NOMO-1 treated with DMSO at 0.1 percent for 48 hours (cell line): ENCODE data around the gene CAPZB.

Experiments used
- DNase-seq: peaks from one replicate; lab custom pipeline; 2025; ENCODE audit not compliant: unreplicated experiment; lab: John Stamatoyannopoulos, UW

The CAPZB gene

DNA sequence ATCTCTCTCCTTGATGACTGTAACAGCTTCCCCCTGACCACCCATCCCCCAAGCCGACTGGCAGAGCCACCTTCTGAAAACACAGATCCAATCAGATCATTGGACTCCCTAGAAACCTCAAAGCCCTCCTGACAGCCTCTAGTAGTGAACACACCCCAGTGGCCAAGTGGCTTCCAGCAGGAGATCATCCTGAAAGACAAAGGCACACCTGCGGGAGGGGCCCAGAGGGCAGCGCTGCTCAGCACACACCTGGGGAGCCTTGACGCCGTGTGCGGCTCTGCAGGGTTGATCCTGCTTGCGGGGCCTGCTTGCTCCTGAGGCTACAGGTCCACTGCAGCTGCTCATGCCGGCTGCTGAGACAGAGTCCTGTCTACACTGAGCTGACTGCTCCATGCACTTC lies 131.7 kb downstream of the CAPZB start:
- DNase-seq, result no peak

DNA sequence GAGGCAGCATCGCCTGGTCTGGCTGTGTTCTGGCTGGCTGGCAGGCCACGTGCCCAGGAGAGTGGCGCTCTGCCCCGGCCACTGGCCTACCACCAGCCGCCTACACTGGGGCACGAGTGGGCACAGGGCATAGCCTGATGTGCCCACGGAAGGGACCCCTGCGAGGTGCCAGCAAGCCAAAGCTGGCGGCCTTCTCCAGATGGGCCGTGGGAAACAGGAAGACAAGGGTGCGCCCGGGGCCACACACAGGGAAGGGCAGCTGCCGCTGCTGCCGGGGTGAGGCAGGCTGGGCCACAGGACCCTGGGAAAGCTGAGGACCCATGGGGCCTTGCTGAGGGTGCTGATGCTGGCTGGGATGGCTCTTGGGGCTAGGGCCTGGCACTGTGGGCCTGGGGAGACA lies 132.5 kb downstream of the CAPZB start:
- DNase-seq, result no peak

DNA sequence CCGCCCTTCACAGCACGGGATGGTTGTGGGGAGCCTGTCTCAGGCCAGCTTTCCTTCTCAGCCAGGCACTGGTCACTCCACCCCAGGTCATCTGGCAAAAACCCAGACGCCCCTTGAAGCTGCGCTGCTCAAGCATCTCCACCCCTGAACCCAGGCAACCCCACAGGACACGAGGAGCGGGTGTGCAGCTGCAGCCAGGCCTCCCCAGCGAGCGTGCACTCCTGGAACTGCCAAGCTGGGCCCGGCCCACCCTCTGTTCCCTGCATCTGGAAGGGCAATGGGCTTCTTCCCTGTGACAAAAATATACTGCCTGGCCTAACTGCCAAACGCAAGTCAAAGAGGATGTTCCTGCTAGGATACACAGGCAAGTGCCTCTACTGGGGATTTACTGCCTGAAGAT lies 133.5 kb downstream of the CAPZB start:
- no peak for DNase-seq

DNA sequence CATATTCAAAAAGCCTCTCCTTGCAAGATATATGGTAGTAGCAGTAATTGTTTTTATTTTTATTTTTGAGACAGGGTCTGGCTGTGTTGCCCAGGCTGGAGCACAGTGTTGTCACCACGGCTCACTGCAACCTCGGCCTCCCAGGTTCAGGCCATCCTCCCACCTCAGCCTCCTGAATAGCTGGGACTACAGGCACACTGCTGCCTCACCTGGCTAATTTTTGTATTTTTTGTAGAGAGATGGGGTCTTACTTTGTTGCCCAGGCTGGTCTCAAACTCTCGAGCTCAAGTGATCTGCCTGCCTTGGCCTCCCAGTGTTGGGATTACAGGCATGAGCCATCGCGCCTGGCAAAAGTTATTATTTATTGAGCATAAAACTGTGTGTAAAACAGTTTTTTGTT lies 134.8 kb downstream of the CAPZB start:
- DNase-seq, result no peak

DNA sequence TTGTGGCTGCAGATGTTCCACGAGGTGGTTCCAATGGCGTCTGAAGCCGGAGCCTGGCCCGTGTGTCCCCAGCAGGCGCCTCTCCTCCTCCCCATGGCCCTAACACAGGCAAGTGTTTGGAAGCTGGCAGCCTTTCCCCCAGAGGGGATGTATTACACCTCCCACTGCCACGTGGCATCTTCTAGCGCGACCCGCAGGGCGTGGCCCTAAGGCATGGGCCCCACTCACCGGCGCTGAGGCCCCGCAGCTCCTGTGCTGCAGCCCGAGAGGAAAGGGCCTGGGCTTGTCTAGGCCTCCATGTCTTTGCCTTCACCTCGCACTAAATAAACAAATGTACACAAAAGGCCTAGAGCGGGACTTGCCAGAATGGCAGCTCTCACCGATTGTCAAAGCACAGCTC lies 135.3 kb downstream of the CAPZB start:
- DNase-seq, result no peak

DNA sequence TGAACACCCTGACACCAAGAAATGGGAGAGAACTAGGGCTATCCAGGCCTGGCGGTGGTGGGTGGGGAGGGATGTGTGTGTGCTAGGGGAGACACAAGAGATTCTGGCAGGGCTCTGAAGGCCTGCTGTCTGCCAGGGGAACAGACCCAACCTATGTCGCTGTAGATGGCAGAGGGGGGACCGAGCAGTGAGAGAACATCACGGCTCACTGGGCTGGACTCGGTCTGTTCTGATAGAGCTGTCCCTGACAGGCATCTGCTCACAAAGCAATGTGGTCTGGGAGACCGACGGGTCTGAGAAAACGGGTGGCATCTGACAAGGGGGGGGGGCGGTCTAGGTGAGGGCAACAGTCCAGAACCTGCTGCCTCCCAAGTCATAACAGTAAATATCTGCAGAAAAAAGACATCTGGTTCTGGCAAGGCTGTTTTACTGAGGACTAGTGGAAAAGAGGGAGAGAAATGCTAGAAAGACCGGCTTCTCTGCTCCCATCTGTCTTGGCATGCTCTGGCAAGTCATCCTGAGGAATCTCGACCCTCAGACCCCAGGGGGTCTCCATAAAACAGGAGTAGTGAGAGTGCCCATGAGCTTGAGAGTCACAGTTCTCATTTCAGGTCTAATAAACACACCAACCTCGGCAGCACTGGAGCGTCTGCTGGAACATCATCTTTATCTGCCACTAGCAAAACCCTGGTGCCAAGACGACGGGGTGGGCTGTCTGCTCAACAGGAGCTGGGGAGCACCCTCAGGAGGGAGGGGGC lies 136.7 kb downstream of the CAPZB start:
- no peak for DNase-seq

DNA sequence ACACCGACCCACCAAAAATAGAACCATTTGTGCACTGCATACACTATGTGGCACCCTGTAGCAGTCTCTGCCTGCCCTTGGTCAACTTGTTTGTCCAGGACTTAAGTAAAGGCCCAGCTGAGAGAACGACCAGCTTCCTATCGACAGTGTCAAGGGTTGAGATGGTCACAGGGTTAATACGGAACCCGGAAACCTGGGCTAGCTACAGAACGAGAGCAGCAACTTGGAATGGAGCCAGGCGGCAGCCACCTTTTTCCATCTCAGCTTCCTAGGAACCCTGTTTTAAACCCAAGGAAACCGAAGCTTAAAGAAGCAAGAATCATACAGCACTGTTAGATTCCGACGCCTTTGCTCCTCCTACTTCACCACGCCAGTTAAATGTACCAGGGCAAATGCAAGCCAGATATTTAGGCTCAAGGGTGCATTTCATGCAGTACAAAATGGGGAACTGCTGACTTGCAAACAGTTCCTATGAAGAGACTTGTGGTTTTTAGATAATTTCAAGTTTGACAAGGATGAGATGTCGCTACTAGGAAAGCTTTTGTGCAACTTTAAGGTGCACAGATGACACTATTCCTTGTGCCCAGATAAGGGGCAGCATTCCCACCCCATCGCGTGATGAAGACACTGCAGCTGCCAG lies 137.7 kb downstream of the CAPZB start:
- DNase-seq, result peak; percentile 72

DNA sequence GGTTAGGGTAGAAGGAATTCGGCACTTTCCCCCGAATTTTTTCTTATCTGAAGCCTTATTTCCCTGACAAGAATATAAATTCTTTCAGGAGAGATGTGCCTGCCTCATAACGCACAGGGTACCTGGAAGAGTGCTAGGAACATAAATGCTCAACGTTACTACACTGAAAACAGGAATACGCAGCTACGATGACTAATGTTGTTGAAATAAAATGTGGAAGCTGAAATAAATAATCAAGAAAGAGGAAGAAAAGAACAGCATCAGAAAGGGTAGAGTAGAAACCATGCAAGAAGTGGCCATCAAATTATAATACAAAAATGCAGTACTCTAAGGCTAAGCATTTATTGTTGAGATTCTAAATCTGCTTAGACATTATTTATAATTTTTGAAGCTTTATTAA lies 139.3 kb downstream of the CAPZB start:
- DNase-seq, result peak; percentile 8

DNA sequence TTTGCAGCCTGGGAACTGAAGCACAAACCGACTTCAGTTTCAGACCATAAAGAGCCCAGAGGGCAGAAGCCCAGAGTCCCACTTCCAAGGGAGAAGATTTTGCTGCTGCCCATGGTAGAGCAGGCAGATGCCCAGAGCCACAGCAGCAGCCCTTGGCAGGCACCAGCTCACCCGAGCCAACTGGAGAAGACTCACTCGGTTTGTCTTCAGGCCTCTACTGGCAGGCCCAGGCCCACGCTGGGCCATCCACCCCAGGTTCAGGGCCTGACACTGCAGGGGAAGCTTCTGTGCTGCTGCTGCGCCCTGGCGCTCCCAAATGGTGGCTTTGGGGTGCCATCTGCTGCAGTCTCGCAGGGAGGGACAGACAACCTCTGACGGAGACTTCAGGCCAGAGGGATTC lies 139.9 kb downstream of the CAPZB start:
- DNase-seq, result no peak

DNA sequence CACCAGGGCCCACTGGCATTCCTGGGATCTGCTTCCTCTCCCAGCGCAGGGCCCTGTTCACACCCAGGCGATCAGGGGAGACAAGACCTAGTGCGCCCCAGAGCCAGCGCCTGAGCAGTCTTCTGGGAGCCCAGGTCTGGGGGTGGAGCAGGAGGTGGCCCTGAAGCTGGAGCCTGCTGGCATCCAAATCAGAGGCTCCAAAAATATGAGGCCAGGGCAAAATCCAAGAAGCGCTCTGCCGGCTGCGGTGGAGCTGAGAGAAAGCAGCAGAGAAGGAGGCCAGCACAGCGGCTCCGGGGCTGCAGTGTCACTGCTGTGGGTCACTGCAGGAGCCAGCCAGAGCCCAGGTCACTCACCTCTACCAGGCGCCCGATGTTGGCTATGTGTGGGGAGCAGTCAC lies 140.5 kb downstream of the CAPZB start:
- DNase-seq, result no peak

DNA sequence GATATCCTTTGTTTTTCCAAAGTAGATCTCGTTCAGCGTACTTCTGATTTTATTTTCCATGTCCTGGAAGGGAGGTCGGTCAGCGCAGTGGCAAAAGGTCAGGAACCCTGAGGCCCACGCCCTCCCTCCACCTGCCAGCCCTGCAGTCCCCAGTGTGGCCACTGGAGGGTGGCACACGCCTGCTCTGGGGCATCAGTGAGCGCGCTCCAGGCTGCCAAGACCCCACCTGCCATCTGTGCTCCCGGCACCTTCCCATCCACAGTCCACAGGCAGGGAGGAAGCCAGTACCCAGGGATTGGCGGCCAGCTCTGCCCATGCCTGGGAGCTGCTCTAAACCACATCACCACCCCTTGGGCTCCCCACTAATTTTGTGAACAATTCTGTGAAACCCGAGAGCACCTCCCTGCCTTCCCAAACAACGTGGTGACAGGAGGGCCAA lies 140.9 kb downstream of the CAPZB start:
- no peak for DNase-seq

DNA sequence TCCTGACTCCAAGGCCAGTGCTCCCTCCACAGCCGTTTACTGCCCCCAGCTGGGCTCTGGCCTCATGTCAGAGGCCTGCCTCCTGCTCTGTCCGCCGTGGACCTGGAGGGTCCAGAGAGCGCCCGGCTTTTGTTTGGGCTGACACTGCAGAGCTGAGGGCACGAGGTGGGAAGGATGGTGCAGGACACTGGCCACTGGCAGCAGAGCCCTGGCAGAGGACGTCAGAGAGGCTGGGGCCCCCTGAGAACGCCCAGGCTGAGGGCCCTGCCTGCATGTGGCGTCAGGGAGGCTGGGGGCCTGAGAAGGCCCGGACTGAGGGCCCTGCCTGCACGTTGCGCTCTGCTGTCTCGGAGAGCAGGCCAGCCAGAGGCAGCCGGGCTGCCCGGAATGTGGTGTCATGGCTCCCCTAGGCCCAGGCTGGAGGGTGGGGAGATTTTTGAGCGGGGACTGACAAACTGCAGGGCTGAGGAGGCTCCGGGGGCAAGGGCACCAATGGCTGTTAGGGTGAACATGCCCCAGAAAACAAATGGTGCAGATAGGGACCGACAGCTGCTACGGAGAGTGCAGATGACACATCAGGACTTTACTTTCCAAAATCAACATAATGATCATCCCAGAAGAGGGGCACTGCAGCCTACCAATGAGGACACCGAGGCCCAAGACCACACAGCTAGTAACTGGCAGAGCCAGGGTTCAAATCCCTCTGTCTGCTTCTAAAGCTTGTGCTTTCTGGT lies 141.6 kb downstream of the CAPZB start:
- DNase-seq, result no peak

DNA sequence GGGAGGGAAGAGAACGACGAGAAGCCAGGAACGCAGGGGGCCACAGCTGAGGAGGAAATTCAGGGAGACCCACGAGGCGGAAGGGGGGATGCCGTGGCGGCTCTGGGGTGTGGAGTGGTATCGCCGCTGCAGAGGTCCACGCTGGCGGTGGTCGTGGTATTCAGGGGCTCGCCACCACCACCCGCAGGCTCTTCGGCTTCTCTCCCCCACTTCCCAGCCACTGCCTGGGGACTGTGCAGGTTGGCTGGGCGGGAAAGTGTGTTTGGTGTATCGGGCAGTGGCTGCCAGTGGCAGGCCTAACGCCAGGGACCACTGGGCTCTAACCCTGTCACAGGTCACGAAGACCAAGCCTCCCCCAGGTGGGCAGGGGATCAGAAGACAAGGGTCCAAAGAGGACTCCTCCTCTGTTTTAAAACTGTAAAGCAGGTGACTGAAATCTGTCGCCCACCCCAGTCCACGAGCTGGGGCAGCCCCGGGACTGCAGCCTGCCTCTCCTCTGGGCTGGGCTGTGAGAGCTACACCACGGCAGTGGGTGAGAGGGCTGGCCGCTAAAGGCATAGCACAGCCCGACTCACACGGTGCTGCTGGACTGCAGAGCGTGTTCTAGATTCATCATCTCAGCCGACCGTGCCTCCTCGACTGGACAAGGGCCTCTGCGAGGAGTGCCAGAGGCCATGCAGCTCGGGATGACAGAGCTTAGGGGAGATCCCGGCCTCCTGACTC lies 142.3 kb downstream of the CAPZB start:
- DNase-seq, result no peak

DNA sequence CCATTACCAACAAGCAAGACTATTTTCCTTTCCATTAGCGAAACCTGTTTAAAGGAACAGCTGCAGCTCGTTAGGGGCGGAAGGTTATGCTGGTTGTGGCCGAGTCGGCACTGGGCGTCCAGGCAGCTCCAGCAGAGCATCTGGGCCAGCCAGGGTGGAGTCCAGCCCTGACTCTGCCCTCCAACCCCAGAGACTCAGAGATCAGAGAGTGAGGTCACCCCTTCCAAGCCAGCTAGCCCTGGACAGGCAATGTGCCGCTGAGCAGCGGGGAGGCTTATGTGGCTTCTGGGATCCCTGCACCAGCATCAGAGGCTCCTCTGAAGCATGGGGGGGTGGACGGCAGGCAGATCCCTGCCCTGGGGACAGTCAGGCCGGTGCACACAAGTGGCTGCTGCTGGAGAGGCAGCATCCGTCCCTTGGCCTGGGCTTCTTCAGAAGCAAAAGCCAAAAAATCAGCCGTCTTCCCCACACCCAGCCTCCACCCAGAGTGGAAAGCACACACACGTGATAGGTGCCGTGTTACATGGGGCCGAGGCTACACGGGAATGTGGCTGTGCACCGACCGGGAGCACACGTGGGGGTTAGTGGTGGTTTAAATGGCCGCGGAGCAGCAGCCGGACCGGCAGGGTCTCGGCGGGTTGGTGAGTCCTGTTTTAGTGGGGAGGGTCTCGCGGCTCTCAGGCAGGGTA lies 143.1 kb downstream of the CAPZB start:
- DNase-seq, result no peak

DNA sequence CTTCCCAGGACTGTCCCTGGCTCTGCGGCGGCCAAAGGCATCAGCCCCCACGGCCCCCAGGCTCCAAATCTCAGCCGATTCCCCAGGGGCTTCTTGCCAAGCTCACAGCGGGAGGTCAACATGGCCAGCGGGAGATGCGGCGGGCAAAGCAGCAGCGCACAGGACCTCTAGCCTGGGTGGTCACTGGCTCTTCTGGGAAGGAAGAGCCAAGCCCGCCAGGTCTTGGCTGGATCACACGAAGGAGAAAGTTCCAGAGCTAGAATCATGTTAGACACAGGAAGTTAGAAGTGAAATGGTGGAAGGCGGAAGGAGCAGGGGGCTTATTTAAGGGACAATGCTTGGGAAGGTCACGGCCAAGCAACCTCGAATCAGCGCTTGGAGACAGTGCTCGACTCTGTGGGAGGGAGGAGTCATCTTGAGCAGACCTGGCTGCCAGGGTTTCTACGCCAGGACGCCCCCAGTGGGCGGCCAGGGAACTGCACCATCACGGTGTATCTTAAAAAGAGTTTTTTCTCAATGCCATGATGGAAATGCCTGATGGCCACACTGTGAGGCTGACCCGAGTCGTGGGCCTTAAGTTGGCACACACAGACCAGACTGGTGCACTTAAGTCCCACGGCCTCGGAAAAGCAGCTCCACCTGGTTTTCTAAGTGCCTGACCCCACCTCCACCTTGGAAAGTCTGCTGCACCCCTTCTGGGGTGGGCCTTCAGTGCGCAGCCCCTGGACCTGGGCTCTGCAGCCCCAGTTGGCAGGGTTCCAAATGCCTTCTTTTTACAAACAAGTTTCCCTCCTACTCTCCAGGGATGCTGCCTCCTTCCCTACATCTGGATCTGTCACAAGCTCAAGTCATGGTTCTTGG lies 143.9 kb downstream of the CAPZB start:
- peak; percentile 39 for DNase-seq

DNA sequence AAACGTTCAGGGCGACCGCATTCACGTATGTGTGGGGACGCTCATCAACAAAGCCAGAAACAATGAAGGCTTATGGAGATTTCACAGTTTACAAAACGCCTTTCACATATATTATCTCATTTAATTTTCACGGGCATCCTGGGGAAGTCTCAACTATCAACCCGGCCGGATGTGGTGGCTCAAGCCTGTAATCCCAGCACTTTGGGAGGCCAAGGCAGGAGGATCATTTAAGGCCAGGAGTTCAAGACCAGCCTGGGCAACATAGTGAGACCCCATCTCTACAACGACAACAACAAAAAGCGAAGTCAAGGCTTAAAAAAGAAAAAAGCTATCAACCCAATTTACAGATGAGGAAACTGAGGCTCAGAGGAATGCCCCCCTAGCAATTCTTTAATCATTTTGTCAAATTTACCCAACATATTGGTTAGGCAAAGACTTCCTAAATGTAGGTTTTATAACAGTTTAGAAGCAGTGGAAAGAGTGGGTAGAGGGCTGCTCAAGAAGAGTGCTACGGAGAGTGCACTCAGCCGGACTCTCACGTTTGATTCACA lies 144.9 kb downstream of the CAPZB start:
- no peak for DNase-seq

DNA sequence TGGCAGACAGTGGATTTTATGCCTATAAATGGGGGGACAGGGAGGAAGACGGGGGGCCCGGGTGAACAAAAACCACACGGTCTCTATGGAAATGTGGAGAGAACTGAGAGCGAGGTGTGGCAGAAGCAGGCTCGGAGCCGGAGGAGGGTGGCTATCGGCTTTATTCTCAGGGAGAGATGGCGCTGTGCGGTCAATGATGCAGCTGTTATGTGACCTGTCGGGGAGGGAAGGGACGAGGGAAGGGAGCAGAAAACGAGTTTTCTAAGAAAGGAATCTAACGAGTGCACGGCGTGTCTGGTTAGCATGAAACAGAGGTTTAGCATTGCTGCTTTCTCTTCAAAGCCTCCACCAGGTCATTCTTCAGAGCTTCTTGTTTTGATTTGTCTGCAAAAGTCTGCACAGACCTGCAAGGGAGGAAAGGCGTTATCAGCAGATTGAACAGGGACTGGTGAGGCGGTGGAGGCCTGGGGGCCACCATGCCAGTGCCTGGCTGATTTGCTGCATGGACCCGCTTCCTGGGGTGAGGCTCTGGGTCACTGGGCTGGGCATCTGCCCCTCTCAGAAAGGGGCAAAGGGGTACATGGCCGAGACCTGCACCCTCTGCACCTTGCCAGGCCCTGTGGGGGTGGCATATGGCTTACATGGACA lies 146.0 kb downstream of the CAPZB start:
- no peak for DNase-seq

DNA sequence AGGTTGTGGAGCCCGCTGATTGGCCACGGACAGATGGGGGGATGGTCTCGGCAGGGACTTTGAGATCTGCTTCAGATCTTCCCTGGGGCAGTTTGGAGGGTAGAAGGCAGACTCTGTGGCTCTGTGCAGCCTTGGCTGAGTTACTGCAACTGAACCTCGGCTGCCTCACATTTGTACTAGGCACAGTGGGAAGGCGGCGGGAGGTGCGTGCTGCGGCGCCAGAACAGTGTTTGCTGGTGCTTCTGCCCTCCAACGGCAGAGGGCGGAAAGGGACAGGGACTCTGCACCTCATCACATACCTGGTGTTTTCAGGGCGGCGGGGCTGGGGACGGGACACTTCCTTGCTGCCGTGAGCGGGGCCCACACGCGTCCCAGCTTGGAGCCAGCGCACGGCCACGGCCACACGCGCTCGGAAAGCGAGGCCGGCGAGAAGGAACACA lies 147.0 kb downstream of the CAPZB start:
- DNase-seq, result peak; percentile 81

DNA sequence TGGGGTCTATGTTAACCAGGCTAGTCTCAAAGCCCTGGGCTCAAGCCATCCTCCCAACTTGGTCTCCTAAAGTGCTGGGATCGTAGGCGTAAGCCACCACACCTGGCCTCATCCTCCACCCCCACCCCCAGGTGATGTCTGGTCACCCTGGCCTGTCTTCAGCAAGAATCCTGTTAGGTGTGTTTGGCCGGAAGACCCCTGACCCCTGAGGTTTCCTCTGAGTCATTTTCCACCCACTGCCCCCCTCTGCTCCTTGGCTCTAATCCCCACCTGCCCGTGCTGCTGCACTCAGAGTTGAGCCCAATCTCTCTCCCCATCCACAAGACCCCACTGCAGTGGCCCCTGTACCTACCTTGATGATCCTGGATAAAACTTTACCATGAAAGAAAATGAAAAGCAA lies 148.1 kb downstream of the CAPZB start:
- no peak for DNase-seq
